DMS114 treated with DMSO at 0.1 percent for 48 hours (cell line): Measurements from ENCODE around the gene NFATC2.

Source experiments
- DNase-seq: peaks from one replicate; lab custom pipeline; 2025; ENCODE audit not compliant: unreplicated experiment; lab: John Stamatoyannopoulos, UW

The NFATC2 gene

DNA sequence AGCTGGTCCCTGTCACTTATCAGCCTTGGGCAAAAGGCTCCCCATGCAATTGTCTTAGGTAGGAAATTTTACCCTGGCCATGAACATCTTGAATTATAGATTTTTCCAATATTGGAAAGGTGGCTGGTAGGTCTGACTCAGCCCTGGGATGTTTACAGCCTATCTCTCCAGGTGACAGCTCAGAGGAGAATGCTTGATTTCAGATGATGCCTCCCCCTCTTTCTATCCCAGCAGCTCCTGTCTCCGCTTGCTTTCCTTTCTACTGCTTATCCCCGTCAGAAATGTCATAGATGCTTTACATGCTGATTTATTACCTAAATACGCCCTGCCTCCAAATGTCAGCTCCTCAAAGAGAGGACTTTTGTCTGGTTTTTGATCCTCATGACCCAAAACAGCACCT is 109.6 kb downstream of the NFATC2 start:
- no peak for DNase-seq

- DNase-seq, result no peak
Observed at GRCh38 chr20:51432251-51432784, 110.2 kb downstream of the NFATC2 start.

GRCh38 chr20:51431321-51431720 is 111.2 kb downstream of the NFATC2 start:
- no peak for DNase-seq

GRCh38 chr20:51430198-51430950 is 112.1 kb downstream of the NFATC2 start:
- no peak for DNase-seq

DNA sequence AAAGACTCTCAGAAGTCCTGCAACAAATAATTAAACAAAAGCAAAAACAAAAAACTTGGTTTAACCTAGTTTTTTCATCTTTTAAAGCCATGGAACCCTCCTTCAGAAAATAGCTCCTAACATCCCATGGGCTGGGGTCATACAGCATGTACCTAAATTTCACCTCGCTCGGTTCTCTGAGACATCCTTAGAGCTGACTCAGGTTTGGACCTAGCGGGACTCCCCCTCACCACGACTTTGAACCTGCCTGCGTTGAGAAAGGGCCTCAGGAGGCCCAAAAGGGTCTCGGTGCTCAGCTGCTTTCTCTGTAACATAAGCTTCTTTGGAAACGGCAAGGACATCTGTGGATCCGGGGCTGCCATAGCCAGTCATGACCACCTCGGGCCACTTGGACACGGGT is 112.8 kb downstream of the NFATC2 start:
- DNase-seq, result no peak

GRCh38 chr20:51429144-51429482 is 113.4 kb downstream of the NFATC2 start:
- no peak for DNase-seq

DNA sequence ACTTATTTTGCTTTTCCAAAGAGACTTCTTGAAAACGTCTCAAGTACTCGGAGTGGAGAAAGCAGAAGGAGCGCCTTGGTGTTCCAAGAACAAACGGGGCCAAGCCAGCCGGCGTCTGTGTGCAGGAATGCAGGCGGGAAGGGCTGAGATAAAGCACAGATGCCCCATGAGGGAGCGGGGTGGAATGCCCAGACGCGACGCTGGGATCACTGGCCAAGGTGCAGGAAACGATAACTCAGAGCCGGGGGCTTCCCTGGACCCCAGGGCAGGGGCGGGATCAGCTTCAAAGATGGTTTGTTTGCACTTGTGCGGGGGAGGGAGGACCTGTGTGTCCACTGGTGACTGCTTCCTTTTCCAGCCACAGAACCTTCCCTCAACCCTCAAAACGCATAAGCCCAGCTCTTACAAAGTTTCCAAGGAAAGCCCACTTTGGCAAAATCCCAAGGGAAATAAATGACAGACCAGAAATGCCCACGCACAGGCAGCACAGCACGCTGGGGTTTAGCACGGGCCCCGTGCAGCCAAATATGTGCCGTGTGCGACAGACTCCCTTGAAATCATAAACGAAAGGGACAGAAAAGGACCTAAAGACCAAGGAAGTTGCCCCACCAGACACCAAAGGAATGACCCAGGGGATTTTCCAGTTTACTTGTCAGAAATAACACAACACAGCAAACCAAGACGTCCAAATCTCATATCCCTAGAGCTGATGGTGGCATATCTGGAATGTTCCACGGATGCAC is 113.9 kb downstream of the NFATC2 start:
- no peak for DNase-seq

DNA sequence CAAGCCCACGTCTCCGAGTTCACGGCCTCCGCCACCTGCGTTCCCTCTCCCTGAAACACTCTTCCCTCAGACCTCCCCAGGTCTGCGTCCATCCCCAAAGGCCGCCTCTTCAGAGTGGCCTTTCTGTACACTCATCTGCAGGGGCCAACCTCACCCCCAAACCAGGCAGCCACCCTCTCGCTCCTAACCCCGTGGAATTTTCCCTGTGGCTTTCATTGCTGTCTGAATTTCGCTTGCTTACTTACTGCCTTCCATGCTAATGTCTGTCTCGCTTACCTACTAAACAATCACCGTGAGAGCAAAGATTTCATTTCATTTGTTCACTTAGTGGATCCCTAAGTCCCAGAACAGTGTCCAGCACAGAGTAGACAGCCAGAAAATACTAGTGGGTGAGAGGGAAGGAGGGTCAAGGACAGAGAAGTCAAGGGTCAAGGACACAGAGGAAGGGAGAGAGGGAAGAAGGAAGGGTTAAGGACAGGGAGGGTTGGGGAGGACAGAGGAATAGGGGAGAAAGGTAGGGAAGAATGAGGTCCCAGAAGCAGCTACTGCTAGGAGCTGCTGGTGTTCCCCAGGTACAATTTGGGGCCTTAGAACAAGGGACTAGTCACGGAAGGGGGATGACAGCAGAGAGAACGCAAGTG is 114.7 kb downstream of the NFATC2 start:
- DNase-seq, result no peak

DNA sequence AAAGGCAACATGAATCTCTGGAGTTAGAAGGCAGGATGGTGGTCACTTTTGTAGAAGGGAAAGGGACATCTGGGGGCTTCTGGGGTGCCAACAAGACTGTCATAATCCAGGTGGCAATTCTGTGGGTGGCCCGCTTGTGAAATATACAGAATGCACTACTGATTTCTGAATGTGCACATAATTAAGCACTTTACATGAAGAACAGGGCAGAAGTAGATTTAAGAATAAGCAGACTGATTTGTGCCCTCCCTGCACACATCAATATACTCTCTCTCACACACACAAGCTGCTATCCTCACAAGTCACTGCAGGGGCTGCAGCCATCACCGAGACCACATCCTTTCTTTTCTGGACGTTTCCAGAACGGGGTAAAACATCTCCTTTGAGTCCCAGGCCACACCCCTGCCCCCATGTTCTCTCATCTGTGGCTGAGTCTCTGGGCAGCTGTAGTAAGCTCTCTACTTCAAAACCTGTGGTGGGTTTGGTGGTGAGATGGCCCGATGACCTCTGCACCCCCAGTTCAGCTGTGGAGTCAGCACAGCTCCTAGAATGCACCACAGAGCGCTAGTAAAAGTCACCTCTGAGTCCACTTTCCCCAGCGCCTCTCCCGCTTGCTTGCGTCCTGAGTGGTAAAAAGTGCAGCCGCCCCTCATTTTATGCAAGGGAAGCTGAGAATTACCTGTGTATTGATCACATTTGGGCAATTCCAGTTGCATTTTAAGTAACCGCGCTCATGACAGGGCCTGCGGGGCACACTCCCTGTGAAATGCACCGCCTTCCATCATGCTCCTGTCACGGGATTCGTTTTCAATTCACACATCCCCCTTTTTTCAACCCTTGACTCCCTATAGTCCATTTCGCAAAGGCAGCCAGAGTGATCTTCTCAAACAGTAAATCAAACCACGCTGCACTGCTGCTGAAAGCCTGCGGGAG is 115.5 kb downstream of the NFATC2 start:
- DNase-seq, result no peak

DNA sequence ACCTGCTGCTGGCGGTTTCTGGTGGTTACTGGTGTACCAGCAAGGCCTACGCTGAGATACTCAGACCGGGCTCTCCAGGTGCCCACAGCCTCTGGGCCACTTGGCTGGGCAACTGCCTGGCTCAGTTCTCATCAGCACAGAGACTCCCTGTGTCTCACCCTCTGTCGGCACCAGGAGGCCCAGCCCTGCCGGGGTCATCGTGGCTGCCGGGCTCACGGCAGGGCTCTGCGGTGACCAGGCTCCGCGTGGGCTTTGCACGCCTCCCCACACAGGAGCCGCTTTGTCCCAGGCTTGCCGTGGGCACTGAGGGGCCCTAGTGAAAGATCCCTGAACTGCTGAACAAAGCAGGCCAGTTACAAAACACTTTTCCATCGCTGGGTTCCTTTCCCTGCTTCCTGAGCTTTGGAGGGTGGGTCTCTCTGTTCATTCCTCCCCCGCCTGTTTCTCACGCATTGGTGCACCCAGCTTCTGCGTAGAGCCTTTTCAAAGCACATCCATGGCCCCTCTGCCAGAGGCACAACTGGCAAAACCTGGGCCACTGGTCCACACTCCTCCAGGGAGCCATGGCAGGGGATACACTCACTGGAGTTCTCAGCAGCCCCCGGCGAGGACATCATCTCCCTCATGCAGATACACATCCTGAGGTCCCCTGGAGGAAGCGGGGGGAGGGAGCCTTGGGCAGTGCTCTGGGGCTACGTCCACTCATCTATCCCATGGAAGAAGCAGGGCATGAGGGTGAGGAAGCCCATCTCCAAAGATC is 117.0 kb downstream of the NFATC2 start:
- no peak for DNase-seq

- no peak for DNase-seq
Observed at GRCh38 chr20:51424270-51425117, 118.0 kb downstream of the NFATC2 start.

DNA sequence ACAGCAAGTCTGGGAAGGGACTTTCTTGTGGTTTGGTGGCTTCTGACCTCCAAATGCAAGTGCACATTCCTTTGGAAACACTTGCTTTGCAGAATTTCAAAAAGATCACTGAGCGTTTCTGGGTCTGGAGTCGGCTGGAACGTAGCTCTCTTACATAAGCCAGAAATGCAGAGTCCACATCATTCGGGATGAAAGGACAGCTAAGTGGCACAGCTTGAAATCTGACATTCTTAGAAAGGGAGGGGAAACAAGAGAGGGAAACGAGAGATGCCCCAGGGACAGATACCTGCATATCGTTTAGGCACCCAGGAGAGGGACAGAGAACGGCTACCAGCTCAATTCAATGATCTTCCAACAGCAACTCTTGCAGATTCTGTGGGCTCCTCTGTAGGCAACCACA is 118.7 kb downstream of the NFATC2 start:
- no peak for DNase-seq

- no peak for DNase-seq
Observed at GRCh38 chr20:51423290-51423667, 119.2 kb downstream of the NFATC2 start.

DNA sequence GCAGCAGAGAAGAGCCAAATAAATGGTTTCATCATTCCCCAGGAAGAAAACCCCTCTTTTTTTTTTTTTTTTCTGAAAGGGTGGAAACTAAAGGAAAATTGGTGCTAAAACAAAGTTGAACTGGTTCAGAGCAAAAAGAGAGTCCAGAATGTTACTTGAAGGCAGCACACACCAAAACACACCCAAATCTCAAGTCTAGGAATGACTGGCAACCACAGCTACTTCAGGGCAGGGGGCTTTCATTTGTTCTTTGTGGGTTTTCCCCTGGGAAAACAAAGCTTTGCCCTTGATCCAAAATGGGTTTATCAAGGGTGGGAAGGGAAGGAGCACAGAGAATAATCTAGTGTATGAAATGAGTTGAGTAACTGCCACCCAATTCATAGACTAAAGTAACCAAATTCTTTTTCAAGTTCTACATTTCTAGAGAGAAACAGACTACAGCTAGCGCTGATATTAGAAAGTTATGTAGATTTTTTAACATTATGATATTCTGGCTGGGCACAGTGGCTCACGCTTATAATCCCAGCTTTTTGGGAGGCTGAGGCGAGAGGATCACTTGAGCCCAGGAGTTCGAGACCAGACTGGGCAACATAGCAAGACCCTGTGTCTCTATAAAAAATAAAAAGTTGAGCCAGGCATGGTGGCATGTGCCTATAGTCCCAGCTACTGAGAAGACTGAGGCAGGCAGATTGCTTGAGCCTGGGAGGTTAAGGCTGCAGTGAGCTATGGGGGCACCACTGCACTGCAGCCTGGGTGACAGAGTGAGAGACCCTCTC is 119.8 kb downstream of the NFATC2 start:
- no peak for DNase-seq

DNA sequence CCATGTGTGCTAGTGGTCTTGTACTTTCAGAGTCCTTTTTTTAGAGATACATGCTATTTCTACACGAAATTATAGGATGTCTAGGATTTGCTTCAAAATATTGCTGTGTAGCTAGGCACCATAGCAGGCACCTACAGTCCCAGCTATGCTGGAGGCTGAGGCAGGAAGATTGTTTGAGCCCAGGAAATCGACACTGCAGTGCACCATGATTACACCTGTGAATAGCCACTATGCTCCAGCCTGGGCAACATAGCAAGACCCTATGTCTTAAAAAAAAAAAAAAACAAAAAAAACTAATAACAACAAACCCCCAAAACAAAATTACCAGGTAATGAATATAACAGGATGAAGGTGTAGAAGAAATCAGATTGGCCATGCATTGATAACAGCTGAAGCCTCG is 121.7 kb downstream of the NFATC2 start:
- no peak for DNase-seq

- DNase-seq, result no peak
Observed at GRCh38 chr20:51420111-51420510, 122.4 kb downstream of the NFATC2 start.

GRCh38 chr20:51419646-51420045 is 122.9 kb downstream of the NFATC2 start:
- DNase-seq, result no peak

DNA sequence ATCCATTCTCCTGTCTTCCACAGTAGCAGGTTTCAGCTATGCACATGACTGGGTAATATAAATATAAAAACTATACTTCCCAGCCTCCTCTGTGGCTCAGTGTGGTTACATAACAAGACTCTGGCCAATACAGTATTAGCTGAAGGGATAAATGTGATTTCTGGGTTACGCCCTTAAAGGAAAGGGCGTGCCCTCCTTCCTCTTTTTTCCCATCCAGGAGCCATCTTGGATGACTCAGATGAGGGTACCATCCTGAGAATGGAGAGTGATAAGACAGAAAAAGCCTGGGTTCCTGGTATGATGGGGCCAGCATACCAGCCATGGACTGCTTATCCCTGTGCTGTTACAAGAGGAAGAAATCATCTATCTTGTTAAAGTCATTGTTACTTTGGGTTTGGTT is 123.3 kb downstream of the NFATC2 start:
- no peak for DNase-seq

GRCh38 chr20:51418137-51418529 is 124.4 kb downstream of the NFATC2 start:
- no peak for DNase-seq
